WI38 (cell line): ENCODE results near the gene MARCHF3.

Experiments
- H3K4me3 ChIP-seq: 2 replicates; pipeline ENCODE4 v1.5.1; 2011; ENCODE audit warnings: low read depth, mild to moderate bottlenecking, control low read depth, low read length
- CTCF ChIP-seq: IDR thresholded peaks from 2 replicates; pipeline ENCODE4 v1.5.1; 2012; ENCODE audit warnings: low read depth, mild to moderate bottlenecking, control low read depth, low read length

Gene MARCHF3

GRCh38 chr5:126852841-126853271 is 177.5 kb downstream of the MARCHF3 start:
- H3K4me3 ChIP-seq: no peak overlapping the region

DNA sequence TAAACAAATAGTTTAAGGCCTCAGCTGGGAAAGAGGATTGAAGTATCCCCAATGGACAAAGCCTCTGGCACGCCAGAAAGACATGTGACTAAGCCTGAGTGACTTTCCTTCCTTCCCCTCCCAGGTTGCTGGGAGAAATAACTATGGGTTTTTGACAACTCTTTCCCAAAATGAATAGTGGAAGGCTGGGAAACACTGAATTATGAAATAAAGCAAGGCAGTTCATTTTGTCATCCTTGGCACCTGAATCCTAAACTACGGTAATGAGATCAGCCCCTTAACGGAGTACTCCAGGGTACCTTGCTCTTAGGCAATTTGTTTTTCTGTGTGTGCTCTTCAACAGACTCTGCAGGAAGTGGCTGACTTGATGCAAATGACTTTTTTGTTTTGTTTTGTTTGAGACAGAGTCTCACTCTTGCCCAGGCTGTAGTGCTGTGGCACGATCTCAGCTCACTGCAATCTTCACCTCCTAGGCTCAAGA is 178.2 kb downstream of the MARCHF3 start:
- H3K4me3 ChIP-seq: no peak overlapping the region
- no peak for TF ChIP-seq CTCF

More at GRCh38 chr5:126852841-126853271, 177.5 kb downstream of the MARCHF3 start:
- no peak for TF ChIP-seq CTCF

GRCh38 chr5:126851501-126852011 is 178.8 kb downstream of the MARCHF3 start:
- H3K4me3 ChIP-seq: no peak overlapping the region

GRCh38 chr5:126849101-126849678 is 181.2 kb downstream of the MARCHF3 start:
- no peak overlapping the region for H3K4me3 ChIP-seq
- no peak for TF ChIP-seq CTCF

More at GRCh38 chr5:126851501-126852011, 178.8 kb downstream of the MARCHF3 start:
- TF ChIP-seq CTCF: no peak

DNA sequence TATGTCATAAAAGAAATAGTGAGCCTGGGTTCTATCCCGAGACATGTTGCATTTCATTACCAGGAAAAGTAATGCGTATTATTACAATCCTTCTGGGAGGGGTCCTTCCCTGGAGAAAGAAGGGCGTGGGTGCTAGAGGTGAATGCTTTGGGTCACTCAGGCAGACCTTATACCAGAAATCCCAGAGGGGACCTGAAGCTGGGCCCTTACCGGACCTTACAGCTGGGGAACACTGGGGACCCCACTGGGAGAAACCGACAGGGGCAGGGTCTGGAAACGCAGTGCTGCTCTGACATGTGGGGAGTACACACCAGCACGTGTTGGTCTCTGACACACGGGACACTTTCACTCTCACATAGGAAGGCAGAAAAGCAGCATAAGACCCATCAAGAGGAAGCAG is 182.1 kb downstream of the MARCHF3 start:
- TF ChIP-seq CTCF: no peak
- no peak overlapping the region for H3K4me3 ChIP-seq

DNA sequence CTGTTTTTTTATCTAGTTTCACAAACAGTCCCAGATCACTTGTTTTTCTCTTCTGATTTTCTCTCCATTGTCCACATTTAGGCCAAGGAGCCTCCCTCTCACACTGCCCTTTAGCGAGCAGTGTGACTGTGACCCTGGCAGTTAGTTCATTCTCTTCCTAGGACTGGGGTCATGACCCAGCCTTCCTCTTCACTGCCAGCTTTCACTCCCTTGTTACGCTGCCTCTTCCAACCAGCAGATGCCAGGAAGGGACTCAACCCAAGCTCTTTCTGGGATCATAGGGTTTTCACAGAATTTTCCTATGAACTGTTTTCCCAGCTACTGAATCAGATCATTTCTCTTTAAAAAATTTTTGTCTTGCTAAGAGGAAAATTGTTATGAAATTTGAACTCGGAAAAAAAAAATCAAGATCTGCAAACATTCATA is 182.5 kb downstream of the MARCHF3 start:
- TF ChIP-seq CTCF: no peak
- no peak overlapping the region for H3K4me3 ChIP-seq

- no peak for TF ChIP-seq CTCF
- no peak overlapping the region for H3K4me3 ChIP-seq
Observed at GRCh38 chr5:126847456-126847820, 182.9 kb downstream of the MARCHF3 start.
